ENCODE measurements around the gene PGLYRP3.

- no peak for TF ChIP-seq CTCF (IDR thresholded peaks at IDR 0.05)
- TF ChIP-seq POLR2A (IDR thresholded peaks at IDR 0.05) = no peak
Measured at GRCh38 chr1:153271711-153272110, 41.0 kb downstream of the PGLYRP3 start.
